HCT116 (cell line): Measurements from ENCODE around the gene TCF7L1. TPM values are rescaled to one million over a fixed set of nuclear protein-coding genes. Genes with fewer than 3 reads are reported as not detected.

Source experiments
- ATAC-seq: fragments of 200-7000 bp; cut with Tn5 transposase; 2 replicates; pipeline ENCODE4 v1.9.1; 2020; ENCODE audit warnings: mild to moderate bottlenecking, moderate library complexity
- BruUV-seq: library from RNA; stranded (reverse); fragments of 400-500 nt; replicated peaks from 2 replicates; lab custom pipeline; 2021; lab: Mats Ljungman, UMichigan
- CTCF ChIA-PET: fragments of 300-600 bp; sonication (Branson Sonifier 250); formaldehyde crosslinking; loops from one replicate; lab custom pipeline; 2021; ENCODE audit warnings: antibody characterized with exemption; lab: Charles Lee
- POLR2A ChIA-PET: fragments of 300-600, 350-600 bp; sonication (Branson Sonifier 250); formaldehyde crosslinking; loops from one replicate; lab custom pipeline; 2021; ENCODE audit warnings: antibody characterized with exemption; lab: Charles Lee
- RAD21 ChIA-PET, 2 experiments: fragments of 300-600 bp; sonication (Branson Sonifier 250); formaldehyde crosslinking; loops; one replicate each; lab custom pipeline; 2023; ENCODE audit warnings: low total read pairs in 2 of 2; ENCODE audit not compliant: uncharacterized antibody in 2 of 2, unreplicated experiment in 2 of 2, low non-redundant PET in 1 of 2; lab: Charles Lee
- DNase-seq: peaks from one replicate; pipeline ENCODE4 v3.0.0-alpha.2; 2010; ENCODE audit warnings: low read depth, low spot score
- H2AFZ ChIP-seq: fragments of 200-600 bp; shearing (Covaris generic), sonication (generic); 2 replicates; pipeline ENCODE4 v1.6.1; 2017; ENCODE audit warnings: low read depth, mixed run types, mixed read lengths, antibody characterized with exemption, low read length; ENCODE audit not compliant: poor library complexity, severe bottlenecking
- H3K27ac ChIP-seq: 2 replicates; pipeline ENCODE4 v1.5.1; 2012; ENCODE audit warnings: low read depth, low read length
- H3K27me3 ChIP-seq: fragments of 200-600 bp; sonication (generic); 2 replicates; pipeline ENCODE4 v1.6.1; 2016; ENCODE audit warnings: mixed run types, low read length, mixed read lengths; ENCODE audit not compliant: insufficient read depth
- H3K36me3 ChIP-seq, 2 experiments: fragments of 200-500 bp in 1 of 2; fragments of 200-600 bp in 1 of 2; sonication (Bioruptor generic) in 1 of 2; sonication (generic) in 1 of 2; 2 replicates each; pipeline versions ENCODE4 v1.5.1 to v1.6.1; 2014 to 2016; ENCODE audit warnings: low read length in 2 of 2, inconsistent platforms in 1 of 2, mixed read lengths in 1 of 2, mixed run types in 1 of 2; ENCODE audit not compliant: insufficient read depth in 2 of 2, control insufficient read depth in 1 of 2
- H3K4me1 ChIP-seq, 2 experiments: fragments of 200-600 bp in 1 of 2; sonication (generic) in 1 of 2; 2 replicates each; pipeline versions ENCODE4 v1.5.1 to v1.6.1; 2012 to 2017; ENCODE audit warnings: low read length in 2 of 2, inconsistent platforms in 1 of 2, mild to moderate bottlenecking in 1 of 2, mixed read lengths in 1 of 2, mixed run types in 1 of 2, moderate library complexity in 1 of 2; ENCODE audit not compliant: insufficient read depth in 2 of 2, control insufficient read depth in 1 of 2
- H3K4me2 ChIP-seq: fragments of 200-600 bp; sonication (generic); 2 replicates; pipeline ENCODE4 v1.6.1; 2017; ENCODE audit warnings: mixed run types, low read length, mixed read lengths
- H3K4me3 ChIP-seq, 2 experiments: fragments of 200-600 bp in 1 of 2; sonication (generic) in 1 of 2; replicated peaks in 1 of 2; 2 replicates each; pipeline ENCODE4 v1.5.1; 2011 to 2016; ENCODE audit warnings: low read length in 2 of 2, control low read depth in 1 of 2, low read depth in 1 of 2, mild to moderate bottlenecking in 1 of 2, mixed read lengths in 1 of 2, mixed run types in 1 of 2
- H3K79me2 ChIP-seq: fragments of 200-600 bp; sonication (generic); 2 replicates; pipeline ENCODE4 v1.6.1; 2017; ENCODE audit warnings: mild to moderate bottlenecking, mixed run types, low read length, moderate library complexity, mixed read lengths; ENCODE audit not compliant: insufficient read depth
- H3K9ac ChIP-seq: fragments of 200-600 bp; sonication (generic); 2 replicates; pipeline ENCODE4 v1.6.1; 2016; ENCODE audit warnings: low read length, mixed read lengths
- H3K9me2 ChIP-seq: fragments of 200-600 bp; sonication (generic), shearing (Covaris generic); 2 replicates; pipeline ENCODE4 v1.6.1; 2017; ENCODE audit warnings: mixed run types, mild to moderate bottlenecking, moderate library complexity; ENCODE audit not compliant: insufficient read depth
- H3K9me3 ChIP-seq, 2 experiments: fragments of 200-500 bp in 1 of 2; fragments of 200-600 bp in 1 of 2; sonication (Bioruptor generic) in 1 of 2; sonication (generic) in 1 of 2; 2 replicates each; pipeline ENCODE4 v1.6.1; 2014 to 2017; ENCODE audit warnings: low read length in 2 of 2, mixed read lengths in 2 of 2, inconsistent platforms in 1 of 2, low read depth in 1 of 2, mild to moderate bottlenecking in 1 of 2, mixed run types in 1 of 2, moderate library complexity in 1 of 2; ENCODE audit not compliant: control insufficient read depth in 1 of 2, insufficient read depth in 1 of 2
- H4K20me1 ChIP-seq: fragments of 200-600 bp; sonication (generic), shearing (Covaris generic); 2 replicates; pipeline ENCODE4 v1.6.1; 2017; ENCODE audit warnings: mixed run types, mild to moderate bottlenecking, moderate library complexity; ENCODE audit not compliant: insufficient read depth
- CBX3 ChIP-seq: IDR thresholded peaks from 2 replicates; pipeline ENCODE4 v1.6.1; 2012; ENCODE audit warnings: low read depth
- CEBPB ChIP-seq: IDR thresholded peaks from 2 replicates; pipeline ENCODE4 v1.6.1; 2012; ENCODE audit warnings: low read depth
- CTCF ChIP-seq, 3 experiments: fragments of 200-600 bp in 1 of 3; sonication (generic) in 1 of 3; IDR thresholded peaks in 2 of 3; conservative IDR thresholded peaks in 1 of 3; 2 replicates each; pipeline ENCODE4 v1.5.1; 2012 to 2017; ENCODE audit warnings: low read depth in 2 of 3, low read length in 2 of 3, antibody characterized with exemption in 1 of 3, borderline replicate concordance in 1 of 3, control low read depth in 1 of 3, mild to moderate bottlenecking in 1 of 3, mixed read lengths in 1 of 3, mixed run types in 1 of 3, moderate library complexity in 1 of 3; ENCODE audit not compliant: insufficient read depth in 1 of 3
- EZH2 ChIP-seq: fragments of 200-600 bp; sonication (generic); IDR thresholded peaks from 2 replicates; pipeline ENCODE4 v1.6.1; 2017; ENCODE audit warnings: antibody characterized with exemption, mixed run types
- FOSL1 ChIP-seq: IDR thresholded peaks from 2 replicates; pipeline ENCODE4 v1.6.1; 2012; ENCODE audit warnings: low read depth
- JUND ChIP-seq: IDR thresholded peaks from 2 replicates; pipeline ENCODE4 v1.6.1; 2012
- POLR2A ChIP-seq: IDR thresholded peaks from 2 replicates; pipeline ENCODE4 v1.7.0; 2011; ENCODE audit warnings: borderline replicate concordance; ENCODE audit not compliant: insufficient read depth, insufficient read length; ENCODE audit errors: extremely low read depth
- RAD21 ChIP-seq: IDR thresholded peaks from 2 replicates; pipeline ENCODE4 v1.6.1; 2012; ENCODE audit warnings: low read depth, mild to moderate bottlenecking
- REST ChIP-seq: IDR thresholded peaks from 2 replicates; pipeline ENCODE4 v1.6.1; 2012; ENCODE audit warnings: low read depth
- SP1 ChIP-seq: IDR thresholded peaks from 2 replicates; pipeline ENCODE4 v1.6.1; 2012; ENCODE audit warnings: low read depth
- SRF ChIP-seq: IDR thresholded peaks from 2 replicates; pipeline ENCODE4 v1.6.1; 2012; ENCODE audit warnings: low read depth
- YY1 ChIP-seq: IDR thresholded peaks from 2 replicates; pipeline ENCODE4 v1.6.1; 2011; ENCODE audit warnings: low read length, low read depth, moderate library complexity, mild to moderate bottlenecking; ENCODE audit not compliant: insufficient replicate concordance; ENCODE audit errors: extremely low read depth
- ZFX ChIP-seq: fragments of 450-650 bp; IDR thresholded peaks from 2 replicates; pipeline ENCODE4 v1.6.1; 2017
- intact Hi-C: fragments of 100-400 bp; cut with micrococcal nuclease; formaldehyde crosslinking; loops from 2 replicates; pipeline ENCODE4 v1.10.0; 2022
- total RNA-seq: library from RNA; stranded (reverse); gene quantifications from one replicate; pipeline ENCODE4 v1.2.1, GENCODE V29; 2021; ENCODE audit not compliant: unreplicated experiment

The TCF7L1 gene
- total RNA-seq, 1 experiment from 2014 or later, result 10.3 TPM

- CTCF ChIA-PET, result interaction anchor here (1.1 to 3.3 kb wide), 3 partner anchors 12 to 220 kb away, joined by 3 to 11 read pairs (median 7); no protein-coding TSS in a partner anchor
- H3K79me2 ChIP-seq, result no peaks in the 10 kb centered on the region
- POLR2A ChIA-PET, result no interaction called here
- H3K9me3 ChIP-seq, result no peaks in the 10 kb centered on the region
- RAD21 ChIA-PET, result no interaction called here
- intact Hi-C loops, result no loop called here
- H4K20me1 ChIP-seq, result no peaks in the 10 kb centered on the region
- no peak for ATAC-seq
- H3K4me1 ChIP-seq, result peaks cover 11 to 22% of the 10 kb centered on the region in 2 experiments; a peak in 3 of 4 replicates
- no peak overlapping the region for H3K9ac ChIP-seq
- H3K4me3 ChIP-seq, result no peak overlapping the region
- DNase-seq, result no peak
- H3K36me3 ChIP-seq, result no peaks in the 10 kb centered on the region
- no peak for TF ChIP-seq CBX3
- no peaks in the 10 kb centered on the region for H3K27me3 ChIP-seq
- H3K4me2 ChIP-seq, result no peak overlapping the region
- no peak overlapping the region for H3K27ac ChIP-seq
- BruUV-seq, result no TSS peak
- H3K9me2 ChIP-seq, result no peaks in the 10 kb centered on the region
- no peak overlapping the region for H2AFZ ChIP-seq
Measured at GRCh38 chr2:85286918-85287317, 153.7 kb downstream of the TCF7L1 start.

GRCh38 chr2:85287721-85288120 lies 154.5 kb downstream of the TCF7L1 start:
- no peaks in the 10 kb centered on the region for H3K36me3 ChIP-seq
- H3K4me3 ChIP-seq, result no peak overlapping the region
- POLR2A ChIA-PET, result no interaction called here
- H3K9me2 ChIP-seq, result no peaks in the 10 kb centered on the region
- peak overlapping the region; percentile 41; the same call in 1 of the 2 replicates for H3K27ac ChIP-seq
- CTCF ChIA-PET, result interaction anchor here (0.8 to 3.3 kb wide), 4 partner anchors 11 to 221 kb away, joined by 3 to 11 read pairs (median 5); no protein-coding TSS in a partner anchor
- BruUV-seq, result no TSS peak
- H2AFZ ChIP-seq, result no peak overlapping the region
- RAD21 ChIA-PET, result no interaction called here
- H3K9me3 ChIP-seq, result no peaks in the 10 kb centered on the region
- H3K4me1 ChIP-seq, result peaks cover 11 to 22% of the 10 kb centered on the region in 2 experiments; a peak in 3 of 4 replicates
- DNase-seq (no peak), ATAC-seq (no peak)
- no peaks in the 10 kb centered on the region for H3K79me2 ChIP-seq
- no peaks in the 10 kb centered on the region for H3K27me3 ChIP-seq
- no peak overlapping the region for H3K9ac ChIP-seq
- intact Hi-C loops, result no loop called here
- H3K4me2 ChIP-seq, result 0 out of 2 replicates have a peak overlapping the region, but pooled peaks have one; percentile 47
- H4K20me1 ChIP-seq, result no peaks in the 10 kb centered on the region
- TF ChIP-seq CEBPB (no peak), CTCF (IDR thresholded peaks at IDR 0.05 in 2 of 3, conservative IDR thresholded peaks at IDR 0.05 in 1 of 3; ENCODE audit: borderline replicate concordance in 1 of 3, insufficient read depth in 1 of 3, low read depth in 2 of 3, low read length in 2 of 3) (no peak), RAD21 (no peak), SP1 (no peak), REST (no peak), POLR2A (no peak), FOSL1 (no peak), JUND (no peak), EZH2 (no peak), SRF (no peak), ZFX (no peak), YY1 (no peak), CBX3 (no peak)
